Mammary epithelial cell (primary cell): ENCODE data around the gene POU2F1.

Source experiments
- EZH2 ChIP-seq: IDR thresholded peaks from 2 replicates; pipeline ENCODE4 v1.6.1; 2012; ENCODE audit warnings: low read length, inconsistent platforms, borderline replicate concordance
- TF ChIP-seq, protein P1 (sequence below), 2 donors: IDR thresholded peaks in 1 of 2; conservative IDR thresholded peaks in 1 of 2; 2 replicates each; pipeline ENCODE4 v1.5.1; 2011 to 2012; ENCODE audit warnings: inconsistent platforms in 2 of 2, low read length in 2 of 2, mild to moderate bottlenecking in 2 of 2, control low read depth in 1 of 2, low read depth in 1 of 2; ENCODE audit not compliant: insufficient read depth in 1 of 2; ENCODE audit errors: extremely low read depth in 1 of 2

DNA sequence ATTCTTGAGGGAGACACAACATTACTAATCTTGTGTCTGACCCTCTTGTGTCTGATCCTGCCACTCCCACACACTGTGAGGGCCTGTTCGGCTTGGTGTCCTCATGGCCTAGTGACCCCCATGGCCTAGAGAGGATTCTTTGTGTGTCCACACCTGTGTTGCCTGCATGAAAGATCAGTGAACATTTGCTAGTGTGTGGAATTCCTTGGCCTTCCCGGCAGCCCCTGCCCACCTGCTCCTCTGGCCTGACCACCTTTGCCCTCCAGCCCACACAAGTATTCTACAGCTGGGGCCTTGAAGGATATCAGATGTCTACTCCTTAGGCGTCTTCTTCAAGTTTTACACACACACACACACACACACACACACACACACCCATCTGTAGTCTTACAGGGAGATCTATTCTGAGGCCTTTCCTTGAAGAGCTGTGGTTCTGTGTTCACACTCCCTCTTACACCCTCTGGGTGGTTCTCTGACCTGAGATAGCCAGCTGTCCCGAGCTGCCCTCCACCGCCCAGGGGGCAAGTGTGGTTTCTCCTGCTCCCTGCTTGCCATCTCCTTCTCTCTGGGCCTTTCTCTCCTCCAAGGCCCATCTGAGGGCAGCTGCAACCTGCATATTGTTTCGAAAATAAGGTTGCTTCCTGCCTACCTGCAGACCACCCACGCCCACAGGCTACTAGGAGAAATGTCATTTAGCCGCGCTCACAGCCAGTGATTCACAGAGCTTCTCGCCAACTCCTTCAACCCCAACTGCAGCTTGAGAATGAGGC is 252.3 kb downstream of the POU2F1 start:
- TF ChIP-seq, protein P1, sequence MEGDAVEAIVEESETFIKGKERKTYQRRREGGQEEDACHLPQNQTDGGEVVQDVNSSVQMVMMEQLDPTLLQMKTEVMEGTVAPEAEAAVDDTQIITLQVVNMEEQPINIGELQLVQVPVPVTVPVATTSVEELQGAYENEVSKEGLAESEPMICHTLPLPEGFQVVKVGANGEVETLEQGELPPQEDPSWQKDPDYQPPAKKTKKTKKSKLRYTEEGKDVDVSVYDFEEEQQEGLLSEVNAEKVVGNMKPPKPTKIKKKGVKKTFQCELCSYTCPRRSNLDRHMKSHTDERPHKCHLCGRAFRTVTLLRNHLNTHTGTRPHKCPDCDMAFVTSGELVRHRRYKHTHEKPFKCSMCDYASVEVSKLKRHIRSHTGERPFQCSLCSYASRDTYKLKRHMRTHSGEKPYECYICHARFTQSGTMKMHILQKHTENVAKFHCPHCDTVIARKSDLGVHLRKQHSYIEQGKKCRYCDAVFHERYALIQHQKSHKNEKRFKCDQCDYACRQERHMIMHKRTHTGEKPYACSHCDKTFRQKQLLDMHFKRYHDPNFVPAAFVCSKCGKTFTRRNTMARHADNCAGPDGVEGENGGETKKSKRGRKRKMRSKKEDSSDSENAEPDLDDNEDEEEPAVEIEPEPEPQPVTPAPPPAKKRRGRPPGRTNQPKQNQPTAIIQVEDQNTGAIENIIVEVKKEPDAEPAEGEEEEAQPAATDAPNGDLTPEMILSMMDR (conservative IDR thresholded peaks at IDR 0.05 in 1 of 2, IDR thresholded peaks at IDR 0.05 in 1 of 2; ENCODE audit: extremely low read depth in 1 of 2, insufficient read depth in 1 of 2, low read depth in 1 of 2, low read length in 2 of 2), result no peak
- TF ChIP-seq EZH2, result no peak
